ENCODE results near the gene PANX1.

The PANX1 gene

GRCh38 chr11:94148189-94148588 lies 19.5 kb downstream of the PANX1 start:
- peaks cover 51% of the 10 kb centered on the region for H4K20me1 ChIP-seq (ENCODE audit: insufficient read depth, low read length, poor library complexity, severe bottlenecking)
- peaks cover 97% of the 10 kb centered on the region for H3K79me2 ChIP-seq (ENCODE audit: insufficient read depth, low read length)
- no peak overlapping the region for H3K4me2 ChIP-seq (ENCODE audit: low read depth, low read length, poor library complexity, severe bottlenecking)
- H3K9ac ChIP-seq (ENCODE audit: low read depth, low read length, poor library complexity, severe bottlenecking): no peak overlapping the region
- H3K27me3 ChIP-seq (ENCODE audit: insufficient read depth, low read length, poor library complexity, severe bottlenecking): no peaks in the 10 kb centered on the region
- H3K4me3 ChIP-seq (ENCODE audit: low read length, poor library complexity, severe bottlenecking): no peak overlapping the region
- no peaks in the 10 kb centered on the region for H3K36me3 ChIP-seq (ENCODE audit: insufficient read depth, low read length)
- no peaks in the 10 kb centered on the region for H3K9me2 ChIP-seq (replicated peaks; ENCODE audit: low read depth, low read length)
- H3K4me1 ChIP-seq (ENCODE audit: insufficient read depth, low read length, poor library complexity, severe bottlenecking): peaks cover 24% of the 10 kb centered on the region
- H2AFZ ChIP-seq (ENCODE audit: low read length): no peak overlapping the region
- H3F3A ChIP-seq (ENCODE audit: low read depth): no peaks in the 10 kb centered on the region
- TF ChIP-seq EZH2phosphoT487 (IDR thresholded peaks at IDR 0.05; ENCODE audit: borderline replicate concordance) (no peak), CTCF (conservative IDR thresholded peaks at IDR 0.05; ENCODE audit: low read length) (no peak)
- H3K9me3 ChIP-seq (ENCODE audit: insufficient read depth, low read depth, low read length): no peaks in the 10 kb centered on the region

- Histone ChIP-seq H3K36me3 (ENCODE audit: insufficient read depth, low read length) (peaks cover 11% of the 10 kb centered on the region; the same call in 1 of the 2 replicates), H4K20me1 (ENCODE audit: insufficient read depth, low read length, poor library complexity, severe bottlenecking) (peaks cover 43% of the 10 kb centered on the region), H3K4me2 (ENCODE audit: low read depth, low read length, poor library complexity, severe bottlenecking) (no peak overlapping the region), H3K4me3 (ENCODE audit: low read length, poor library complexity, severe bottlenecking) (no peak overlapping the region), H3K9ac (ENCODE audit: low read depth, low read length, poor library complexity, severe bottlenecking) (no peak overlapping the region), H3K9me2 (replicated peaks; ENCODE audit: low read depth, low read length) (no peaks in the 10 kb centered on the region), H3K79me2 (ENCODE audit: insufficient read depth, low read length) (peaks cover 84% of the 10 kb centered on the region), H3K4me1 (ENCODE audit: insufficient read depth, low read length, poor library complexity, severe bottlenecking) (peaks cover 24% of the 10 kb centered on the region), H3F3A (ENCODE audit: low read depth) (no peaks in the 10 kb centered on the region), H3K9me3 (ENCODE audit: insufficient read depth, low read depth, low read length) (no peaks in the 10 kb centered on the region), H2AFZ (ENCODE audit: low read length) (no peak overlapping the region), H3K27me3 (ENCODE audit: insufficient read depth, low read length, poor library complexity, severe bottlenecking) (no peaks in the 10 kb centered on the region)
- no peak for TF ChIP-seq CTCF (conservative IDR thresholded peaks at IDR 0.05; ENCODE audit: low read length)
- no peak for TF ChIP-seq EZH2phosphoT487 (IDR thresholded peaks at IDR 0.05; ENCODE audit: borderline replicate concordance)
Measured at GRCh38 chr11:94149431-94150017, 20.9 kb downstream of the PANX1 start.

- no peak overlapping the region for H3K9ac ChIP-seq (ENCODE audit: low read depth, low read length, poor library complexity, severe bottlenecking)
- H3K4me2 ChIP-seq (ENCODE audit: low read depth, low read length, poor library complexity, severe bottlenecking): no peak overlapping the region
- no peak overlapping the region for H3K4me3 ChIP-seq (ENCODE audit: low read length, poor library complexity, severe bottlenecking)
- H3K27me3 ChIP-seq (ENCODE audit: insufficient read depth, low read length, poor library complexity, severe bottlenecking): no peaks in the 10 kb centered on the region
- peaks cover 12% of the 10 kb centered on the region; the same call in 1 of the 2 replicates for H3K36me3 ChIP-seq (ENCODE audit: insufficient read depth, low read length)
- peaks cover 24% of the 10 kb centered on the region for H3K4me1 ChIP-seq (ENCODE audit: insufficient read depth, low read length, poor library complexity, severe bottlenecking)
- peaks cover 37% of the 10 kb centered on the region for H4K20me1 ChIP-seq (ENCODE audit: insufficient read depth, low read length, poor library complexity, severe bottlenecking)
- no peaks in the 10 kb centered on the region for H3F3A ChIP-seq (ENCODE audit: low read depth)
- H2AFZ ChIP-seq (ENCODE audit: low read length): no peak overlapping the region
- no peak for TF ChIP-seq CTCF (conservative IDR thresholded peaks at IDR 0.05; ENCODE audit: low read length)
- no peak for TF ChIP-seq EZH2phosphoT487 (IDR thresholded peaks at IDR 0.05; ENCODE audit: borderline replicate concordance)
- H3K9me3 ChIP-seq (ENCODE audit: insufficient read depth, low read depth, low read length): no peaks in the 10 kb centered on the region
- no peaks in the 10 kb centered on the region for H3K9me2 ChIP-seq (replicated peaks; ENCODE audit: low read depth, low read length)
- peaks cover 78% of the 10 kb centered on the region; the same call in 1 of the 2 replicates for H3K79me2 ChIP-seq (ENCODE audit: insufficient read depth, low read length)
Measured at GRCh38 chr11:94150056-94150455, 21.4 kb downstream of the PANX1 start.
